IMR-90 (cell line): ENCODE results near the gene NAPB.

Experiments
- MAZ ChIP-seq: IDR thresholded peaks from 2 replicates; pipeline ENCODE4 v1.6.1; 2012; ENCODE audit warnings: low read depth, mild to moderate bottlenecking, low read length, improper control_type of control experiment, moderate library complexity, borderline replicate concordance
- MXI1 ChIP-seq: IDR thresholded peaks from 2 replicates; pipeline ENCODE4 v1.6.1; 2012; ENCODE audit warnings: low read depth, mild to moderate bottlenecking, low read length, moderate library complexity, borderline replicate concordance
- POLR2A ChIP-seq: IDR thresholded peaks from 2 replicates; pipeline ENCODE4 v1.6.1; 2012; ENCODE audit warnings: mild to moderate bottlenecking, low read depth, low read length
- RAD21 ChIP-seq: IDR thresholded peaks from 2 replicates; pipeline ENCODE4 v1.6.1; 2012; ENCODE audit warnings: low read length, improper control_type of control experiment
- SMC3 ChIP-seq: fragments of 150-350 bp; IDR thresholded peaks from 2 replicates; pipeline ENCODE4 v1.6.1; 2016; ENCODE audit warnings: low read depth, mild to moderate bottlenecking, antibody characterized with exemption, low read length, moderate library complexity
- TF ChIP-seq, protein P1 (sequence below): conservative IDR thresholded peaks from 2 replicates; pipeline ENCODE4 v1.5.1; 2012; ENCODE audit warnings: mild to moderate bottlenecking, low read depth, low read length, improper control_type of control experiment

- TF ChIP-seq, protein P1, sequence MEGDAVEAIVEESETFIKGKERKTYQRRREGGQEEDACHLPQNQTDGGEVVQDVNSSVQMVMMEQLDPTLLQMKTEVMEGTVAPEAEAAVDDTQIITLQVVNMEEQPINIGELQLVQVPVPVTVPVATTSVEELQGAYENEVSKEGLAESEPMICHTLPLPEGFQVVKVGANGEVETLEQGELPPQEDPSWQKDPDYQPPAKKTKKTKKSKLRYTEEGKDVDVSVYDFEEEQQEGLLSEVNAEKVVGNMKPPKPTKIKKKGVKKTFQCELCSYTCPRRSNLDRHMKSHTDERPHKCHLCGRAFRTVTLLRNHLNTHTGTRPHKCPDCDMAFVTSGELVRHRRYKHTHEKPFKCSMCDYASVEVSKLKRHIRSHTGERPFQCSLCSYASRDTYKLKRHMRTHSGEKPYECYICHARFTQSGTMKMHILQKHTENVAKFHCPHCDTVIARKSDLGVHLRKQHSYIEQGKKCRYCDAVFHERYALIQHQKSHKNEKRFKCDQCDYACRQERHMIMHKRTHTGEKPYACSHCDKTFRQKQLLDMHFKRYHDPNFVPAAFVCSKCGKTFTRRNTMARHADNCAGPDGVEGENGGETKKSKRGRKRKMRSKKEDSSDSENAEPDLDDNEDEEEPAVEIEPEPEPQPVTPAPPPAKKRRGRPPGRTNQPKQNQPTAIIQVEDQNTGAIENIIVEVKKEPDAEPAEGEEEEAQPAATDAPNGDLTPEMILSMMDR = no peak
- TF ChIP-seq SMC3 (no peak), POLR2A (no peak), RAD21 (no peak), MAZ (no peak), MXI1 (no peak)
Observed at GRCh38 chr20:23396950-23397627, 24.2 kb downstream of the NAPB start.
